GM21717 (cell line): Measurements from ENCODE around the gene HLCS.

Experiments used
- ATAC-seq: cut with Tn5 transposase; IDR thresholded peaks from one replicate; pipeline ENCODE4 v1.9.1; 2021; ENCODE audit warnings: mild to moderate bottlenecking, moderate library complexity; ENCODE audit not compliant: unreplicated experiment

Gene HLCS

DNA sequence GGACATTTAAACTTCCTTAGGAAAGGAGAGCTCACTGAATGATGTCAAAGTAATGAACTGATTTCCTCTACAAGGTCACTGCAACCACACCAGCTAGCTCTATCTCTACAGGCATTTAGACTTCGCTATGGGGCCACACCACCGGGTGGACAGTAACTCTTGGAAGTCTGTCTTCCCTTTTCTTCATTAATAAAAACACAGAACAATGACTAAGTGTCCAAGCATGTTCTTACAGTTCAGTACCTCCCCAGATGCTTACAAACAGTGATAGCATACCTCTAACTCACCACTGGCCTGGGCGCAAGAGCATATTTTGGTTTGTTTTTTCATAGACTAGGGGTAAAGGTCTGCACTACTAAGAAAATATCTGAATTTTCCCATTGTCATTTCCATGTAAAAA, 212.9 kb downstream of the HLCS start:
- ATAC-seq, result no peak

DNA sequence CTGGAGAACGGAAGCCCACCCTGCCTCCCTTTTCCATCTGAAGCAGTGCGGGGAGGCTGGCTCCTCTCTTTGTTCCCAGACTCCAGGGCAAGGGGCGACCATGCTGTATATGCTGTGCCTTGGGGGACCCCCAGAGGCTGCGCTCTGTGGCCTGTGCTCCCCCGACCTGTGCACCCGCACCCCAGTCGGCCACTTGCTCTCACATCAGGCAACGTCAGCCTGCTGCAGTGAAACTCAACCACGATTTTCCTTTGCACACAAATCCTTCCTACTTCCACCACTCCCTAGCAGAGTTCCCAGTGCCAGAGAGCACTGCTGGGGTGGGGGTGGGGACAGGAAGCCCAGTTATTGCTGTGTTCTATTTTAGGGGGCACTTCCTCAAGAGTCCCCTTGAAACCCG, 215.1 kb downstream of the HLCS start:
- ATAC-seq, result no peak

DNA sequence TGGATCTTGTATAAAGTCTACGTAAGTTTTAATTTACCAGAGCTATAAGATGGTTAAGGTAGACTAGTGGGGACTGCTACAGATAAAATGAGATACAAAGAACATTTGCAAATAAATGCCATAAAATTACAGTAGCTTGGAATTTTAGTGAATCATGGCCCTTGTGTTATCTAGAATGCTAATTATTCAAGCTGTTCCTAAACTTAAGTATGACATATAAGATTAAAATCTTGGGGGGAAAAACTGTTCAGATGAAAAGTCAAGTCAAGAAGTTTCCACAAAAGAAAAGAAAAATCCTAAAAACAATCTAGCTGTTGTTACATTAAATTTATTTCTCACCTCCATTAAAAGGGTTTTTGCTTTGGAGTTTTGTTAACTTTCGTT, 215.9 kb downstream of the HLCS start:
- no peak for ATAC-seq

DNA sequence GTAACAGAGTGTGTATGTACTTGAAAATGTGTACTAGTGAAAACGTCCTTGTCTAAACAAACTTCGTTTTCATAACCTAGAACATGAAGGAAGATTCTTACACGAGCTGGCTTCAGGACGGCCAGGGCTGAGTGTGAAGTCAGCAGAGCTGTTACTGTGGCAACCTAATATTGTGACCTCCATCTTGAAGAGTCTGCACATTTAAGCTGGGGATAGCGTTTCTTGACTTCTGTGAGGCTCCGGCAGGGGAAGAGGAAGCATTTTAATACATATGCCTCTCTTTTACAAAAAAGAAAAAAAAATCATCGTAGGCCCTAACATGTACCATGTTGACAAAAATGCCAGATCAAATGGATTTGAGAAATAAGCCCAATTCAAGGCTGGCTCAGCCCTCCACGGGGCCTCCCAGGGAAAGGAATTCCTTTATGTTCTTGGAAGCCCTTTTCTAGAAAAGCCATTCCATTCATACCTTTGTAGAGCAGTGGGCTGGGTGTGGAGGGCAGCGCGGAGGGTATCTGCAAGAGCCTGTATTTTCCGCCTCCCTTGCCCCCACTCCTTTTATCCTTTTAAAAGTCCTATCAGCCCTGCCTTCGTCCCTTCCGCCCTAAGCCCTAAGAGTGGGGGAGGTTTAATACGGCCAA, 216.4 kb downstream of the HLCS start:
- ATAC-seq, result no peak

DNA sequence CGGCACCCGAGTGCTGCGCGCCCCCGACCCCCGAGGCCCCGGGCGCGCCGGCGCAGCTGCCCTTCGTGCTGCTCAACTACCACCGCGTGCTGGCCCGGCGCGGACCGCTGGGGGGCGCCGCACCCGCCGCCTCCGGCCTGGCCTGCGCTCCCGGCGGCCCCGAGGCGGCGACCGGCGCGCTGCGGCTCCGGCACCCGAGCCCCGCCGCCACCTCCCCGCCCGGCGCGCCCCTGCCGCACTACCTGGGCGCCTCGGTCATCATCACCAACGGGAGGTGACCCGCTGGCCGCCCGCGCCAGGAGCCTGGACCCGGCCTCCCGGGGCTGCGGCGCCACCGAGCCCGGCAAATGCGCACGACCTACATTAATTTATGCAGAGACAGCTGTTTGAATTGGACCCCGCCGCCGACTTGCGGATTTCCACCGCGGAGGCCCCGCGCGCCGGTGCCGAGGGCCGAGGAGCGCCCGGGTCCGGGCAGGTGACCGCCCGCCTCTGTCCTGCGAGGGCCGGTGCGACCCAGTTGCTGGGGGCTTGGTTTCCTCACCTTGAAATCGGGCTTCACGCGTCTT, 218.6 kb downstream of the HLCS start:
- ATAC-seq, result no peak

DNA sequence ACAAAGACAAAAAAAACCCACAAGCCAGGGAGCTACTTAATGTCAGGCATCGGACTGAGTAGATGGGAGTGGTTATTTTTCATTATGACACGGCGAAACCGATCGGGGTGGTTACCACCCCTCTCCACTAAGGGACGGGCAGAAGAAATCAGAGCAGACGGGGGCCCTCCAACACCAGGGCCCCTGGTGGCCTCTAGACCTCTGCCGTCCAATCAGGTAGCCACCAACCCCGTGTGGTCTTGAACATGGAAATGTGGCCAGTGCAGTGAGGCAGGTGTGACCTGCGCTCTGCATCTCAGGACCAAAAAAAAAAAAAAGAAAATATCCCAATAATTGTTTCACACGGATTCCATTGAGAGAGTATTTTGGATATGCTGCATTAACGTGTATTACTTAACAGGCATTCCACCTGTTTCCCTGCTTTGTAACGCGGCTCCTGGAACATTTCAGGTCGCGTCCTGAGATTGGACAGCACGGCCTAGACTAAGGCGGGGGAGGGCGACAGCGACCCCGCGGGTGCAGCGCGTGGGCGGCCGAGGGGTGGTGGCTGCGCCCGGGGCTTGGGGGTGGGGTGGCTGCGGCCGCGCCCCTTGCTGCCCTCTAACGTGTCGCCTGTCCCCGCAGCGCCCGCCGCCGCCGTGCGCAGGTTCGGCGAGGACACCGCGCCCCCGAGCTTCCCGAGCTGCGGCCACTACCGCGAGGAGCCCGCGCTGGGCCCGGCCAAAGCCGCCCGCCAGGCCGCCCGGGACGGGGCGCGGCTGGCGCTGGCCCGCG, 219.2 kb downstream of the HLCS start:
- no peak for ATAC-seq

DNA sequence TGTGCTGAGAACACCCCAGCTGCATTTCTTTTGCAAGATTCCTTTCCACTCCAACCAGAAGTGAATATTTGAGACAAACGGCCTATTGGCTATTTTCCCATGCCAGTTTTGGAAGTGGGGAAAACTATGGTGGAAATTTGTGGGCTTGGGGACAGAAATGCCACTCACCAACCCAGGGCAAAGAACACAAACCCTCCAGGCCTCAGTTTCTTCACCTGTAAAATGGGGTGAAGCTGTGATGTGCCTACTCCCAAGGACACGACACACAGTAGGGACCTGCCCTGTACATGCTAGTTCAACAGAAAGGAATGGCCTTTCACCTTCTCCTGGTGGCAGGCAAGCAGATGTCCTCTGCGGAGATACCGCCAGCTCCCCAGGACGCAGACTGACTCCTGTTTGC, 221.0 kb downstream of the HLCS start:
- no peak for ATAC-seq

DNA sequence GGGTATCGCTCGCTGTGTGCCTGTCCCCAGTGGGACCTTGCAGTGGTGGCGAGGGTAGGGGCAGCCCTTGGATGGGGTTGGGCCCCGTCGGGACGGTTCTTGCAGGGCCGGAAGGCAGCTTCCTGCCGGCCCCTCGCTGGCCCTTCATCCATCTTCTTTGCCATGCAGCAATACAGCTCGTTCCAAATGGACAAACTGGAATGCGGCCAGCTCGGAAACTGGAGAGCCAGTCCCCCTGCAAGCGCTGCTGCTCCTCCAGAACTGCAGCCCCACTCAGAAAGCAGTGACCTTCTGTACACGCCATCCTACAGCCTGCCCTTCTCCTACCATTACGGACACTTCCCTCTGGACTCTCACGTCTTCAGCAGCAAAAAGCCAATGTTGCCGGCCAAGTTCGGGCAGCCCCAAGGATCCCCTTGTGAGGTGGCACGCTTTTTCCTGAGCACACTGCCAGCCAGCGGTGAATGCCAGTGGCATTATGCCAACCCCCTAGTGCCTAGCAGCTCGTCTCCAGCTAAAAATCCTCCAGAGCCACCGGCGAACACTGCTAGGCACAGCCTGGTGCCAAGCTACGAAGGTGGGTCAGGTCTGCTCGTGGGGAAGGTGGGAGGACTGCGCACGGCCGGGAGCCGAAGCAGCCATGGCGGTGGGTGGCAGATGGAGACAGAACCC, 221.8 kb downstream of the HLCS start:
- ATAC-seq, result no peak

DNA sequence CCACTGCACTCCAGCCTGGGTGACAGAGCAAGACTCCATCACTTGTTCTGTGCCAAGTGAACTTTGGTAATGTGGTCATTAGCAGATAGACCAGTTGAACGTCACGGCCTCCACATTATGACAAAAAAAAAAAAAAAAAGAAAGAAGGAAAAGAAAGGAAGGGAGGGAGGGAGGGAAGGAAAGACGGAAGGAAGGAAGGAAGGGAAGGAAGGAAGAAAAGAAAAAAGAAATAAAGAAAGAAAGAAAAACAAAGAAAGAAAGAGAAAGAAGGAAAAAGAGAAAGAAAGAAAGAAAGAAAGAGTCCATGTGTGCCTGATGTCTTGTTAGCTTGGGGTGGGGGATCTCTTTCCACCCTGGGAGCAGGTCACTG, 222.3 kb downstream of the HLCS start:
- ATAC-seq, result no peak

DNA sequence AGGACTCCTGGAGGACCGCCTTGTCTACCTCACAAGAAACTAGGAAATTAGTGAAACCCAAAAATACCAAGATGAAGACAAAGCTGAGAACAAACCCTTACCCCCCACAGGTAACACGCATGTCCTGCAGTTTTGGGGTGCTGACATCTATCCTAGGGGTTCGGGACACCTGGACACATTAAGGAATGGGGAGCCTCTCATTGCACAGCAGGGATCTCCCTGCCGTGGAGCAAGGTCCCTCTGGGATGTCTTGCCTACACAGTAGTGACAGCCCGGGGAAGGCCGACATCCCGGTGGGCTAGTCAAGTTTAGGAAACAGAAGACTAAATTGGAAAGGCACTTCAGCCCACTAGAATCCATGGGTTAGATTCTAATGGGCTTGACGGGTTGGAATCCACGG, 223.0 kb downstream of the HLCS start:
- ATAC-seq, result no peak

DNA sequence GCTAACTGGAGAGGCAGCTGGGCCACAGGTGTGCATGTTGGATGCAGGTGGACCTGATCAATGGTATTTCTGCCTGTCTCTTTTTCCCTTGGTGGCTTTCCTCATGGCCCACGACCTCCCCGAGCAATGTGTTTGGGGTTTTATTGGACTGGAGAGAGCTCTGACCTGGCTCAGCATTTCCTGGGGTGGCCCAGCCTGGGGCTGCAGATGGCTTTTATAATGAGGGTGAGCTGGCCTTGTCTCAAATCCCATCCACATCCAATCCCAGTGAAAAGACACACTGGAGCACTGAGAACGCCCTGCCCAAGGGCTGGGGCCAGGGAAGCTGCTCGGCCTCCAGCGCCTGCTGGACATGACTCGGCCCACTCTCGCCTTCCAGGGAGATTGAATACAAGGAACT, 223.5 kb downstream of the HLCS start:
- no peak for ATAC-seq

DNA sequence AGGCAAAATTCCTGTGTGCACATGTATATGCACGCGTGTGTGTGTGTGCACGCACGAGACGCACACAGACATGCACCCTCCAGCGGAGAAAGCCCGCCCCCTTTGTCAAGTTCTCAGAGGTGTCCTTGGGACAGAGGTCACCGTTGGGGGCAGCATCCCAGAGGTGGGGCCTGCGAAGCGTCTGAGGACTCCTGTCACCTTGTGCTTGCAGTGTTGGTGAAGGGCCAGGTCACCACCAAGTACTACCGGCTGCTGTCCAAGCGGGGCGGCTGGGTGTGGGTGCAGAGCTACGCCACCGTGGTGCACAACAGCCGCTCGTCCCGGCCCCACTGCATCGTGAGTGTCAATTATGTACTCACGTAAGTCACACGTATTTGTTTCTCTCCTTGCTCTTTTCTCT, 225.0 kb downstream of the HLCS start:
- no peak for ATAC-seq

DNA sequence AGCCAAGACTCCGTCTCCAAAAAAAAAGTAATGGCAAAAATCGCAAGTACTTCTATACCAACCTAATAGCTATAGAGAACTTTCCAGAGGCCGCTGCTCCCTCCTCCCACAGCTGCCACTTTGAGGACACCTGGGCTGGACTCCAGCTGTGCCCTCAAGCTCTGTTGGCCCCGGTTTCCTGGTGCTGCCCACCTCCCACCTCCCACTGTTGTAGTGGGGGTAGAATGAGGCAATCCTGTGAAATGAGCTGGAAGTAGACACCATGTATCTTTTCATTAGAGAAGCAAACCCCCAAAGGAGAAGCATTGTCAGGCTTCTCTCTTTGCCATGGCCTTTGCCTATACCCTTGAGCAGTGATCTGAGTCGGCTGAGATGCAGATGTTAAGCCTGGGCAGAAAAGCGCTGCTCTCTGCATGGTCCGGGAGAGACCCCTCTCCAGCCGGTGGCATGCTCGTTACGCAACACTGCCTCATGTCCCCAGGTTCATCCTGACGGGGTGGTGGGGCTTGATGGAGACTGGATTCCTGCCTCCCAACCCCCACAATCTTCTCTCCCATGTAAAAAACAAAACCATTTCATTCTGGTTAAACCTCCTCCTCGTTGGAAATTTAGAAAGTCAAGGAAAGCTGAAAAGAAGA, 227.9 kb downstream of the HLCS start:
- ATAC-seq, result no peak

DNA sequence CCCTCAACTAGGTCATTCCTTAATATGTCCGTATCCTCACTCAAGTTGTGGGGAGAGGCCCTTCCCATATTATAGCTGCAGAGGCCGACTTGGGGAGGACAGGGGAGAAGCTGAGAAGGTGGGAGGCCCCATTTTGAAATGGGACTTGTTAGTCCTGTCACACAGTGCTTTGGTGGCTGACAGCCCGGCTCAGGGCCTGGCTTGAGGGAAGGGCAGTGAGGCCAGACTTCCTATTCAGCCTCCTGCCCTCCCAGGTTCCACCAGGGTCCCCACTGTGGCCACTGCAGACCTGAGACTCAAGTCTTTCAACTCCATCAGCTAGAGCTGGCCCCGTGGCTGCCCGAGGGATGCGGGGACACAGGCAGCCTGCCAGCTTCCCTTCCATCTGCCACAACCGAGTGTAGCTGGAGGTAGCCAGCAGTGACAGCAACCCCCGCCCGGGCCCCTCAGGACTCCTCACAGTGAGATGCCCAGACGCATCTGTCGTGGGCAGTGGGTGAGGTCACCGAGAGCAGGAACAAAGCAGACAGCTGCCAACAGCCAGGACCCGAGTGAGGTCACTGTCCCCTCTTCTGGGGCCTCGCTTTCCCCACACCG, 230.6 kb downstream of the HLCS start:
- no peak for ATAC-seq

DNA sequence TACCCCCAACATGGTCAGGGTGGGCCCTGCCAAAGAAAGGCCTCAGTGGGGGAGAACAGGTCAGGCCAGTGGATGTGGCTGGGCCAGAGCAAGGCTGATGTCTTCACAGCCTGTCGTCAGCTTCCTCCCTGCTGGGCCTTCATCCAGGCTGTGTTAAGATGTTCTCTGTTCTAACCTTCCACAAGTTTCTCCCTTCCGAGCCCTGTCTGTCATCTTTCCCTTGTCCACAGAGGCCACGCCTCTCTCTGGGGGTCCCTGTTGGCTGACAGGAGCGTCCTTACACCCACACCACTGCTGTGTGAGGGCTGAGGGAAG, 231.3 kb downstream of the HLCS start:
- no peak for ATAC-seq

DNA sequence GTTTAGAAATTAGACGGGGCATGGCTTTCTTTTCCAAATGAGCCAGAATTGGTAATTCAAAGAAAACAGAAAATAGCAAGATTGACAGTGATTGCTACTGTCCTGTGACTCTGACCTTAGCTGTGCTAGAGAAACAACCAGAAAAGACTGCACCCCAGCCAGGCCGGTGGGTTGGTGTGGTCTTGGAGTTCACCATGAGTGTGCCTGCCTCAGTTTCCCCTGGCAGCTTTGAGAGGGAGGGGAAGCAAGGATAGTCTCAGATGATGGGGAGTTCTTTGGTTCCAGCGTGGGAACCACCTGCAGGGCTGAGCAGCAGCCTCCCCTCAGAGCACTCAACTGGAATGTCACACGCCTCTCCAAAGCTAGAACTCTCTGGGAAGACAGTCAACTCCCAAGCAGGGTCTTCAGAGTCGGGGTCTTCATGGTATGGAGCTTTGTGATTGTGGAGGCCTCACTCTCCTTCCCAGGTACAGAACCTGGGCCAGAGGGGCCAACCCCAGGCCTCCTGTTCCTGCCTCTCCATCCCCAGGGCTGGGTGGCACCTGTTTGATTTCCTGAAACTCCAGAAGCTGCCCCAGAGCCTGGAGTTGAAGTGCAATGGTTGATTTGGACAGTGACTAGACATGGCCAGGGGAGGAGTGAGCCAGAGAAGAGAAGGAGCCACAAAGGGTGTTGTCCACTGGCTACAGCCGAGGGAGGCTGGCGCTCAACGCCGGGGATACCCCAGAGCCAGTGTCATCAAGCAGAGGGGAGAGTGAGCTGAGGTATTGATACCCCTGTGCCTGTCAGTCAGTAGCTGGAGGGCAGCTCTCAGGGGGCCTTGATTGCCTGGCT, 231.9 kb downstream of the HLCS start:
- ATAC-seq, result no peak

DNA sequence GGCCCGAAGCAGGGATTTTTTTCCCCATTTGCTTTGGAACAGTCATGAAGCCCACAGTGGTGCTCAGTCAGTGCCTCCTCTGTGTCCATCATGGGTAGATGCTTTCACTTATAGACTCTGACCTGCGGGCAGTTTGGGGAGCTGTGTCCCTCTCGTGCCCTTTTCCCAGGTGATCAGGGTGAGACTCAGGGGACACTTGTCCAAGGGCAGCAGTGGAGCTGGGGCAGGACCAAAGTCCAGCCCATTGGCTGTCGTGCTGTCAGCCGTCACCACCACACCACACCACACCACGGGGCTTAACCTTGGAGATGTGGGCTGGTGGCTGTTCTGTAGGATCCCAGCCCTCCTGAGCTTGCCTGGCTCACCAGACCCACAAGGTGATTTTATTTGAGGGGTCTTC, 232.6 kb downstream of the HLCS start:
- no peak for ATAC-seq

DNA sequence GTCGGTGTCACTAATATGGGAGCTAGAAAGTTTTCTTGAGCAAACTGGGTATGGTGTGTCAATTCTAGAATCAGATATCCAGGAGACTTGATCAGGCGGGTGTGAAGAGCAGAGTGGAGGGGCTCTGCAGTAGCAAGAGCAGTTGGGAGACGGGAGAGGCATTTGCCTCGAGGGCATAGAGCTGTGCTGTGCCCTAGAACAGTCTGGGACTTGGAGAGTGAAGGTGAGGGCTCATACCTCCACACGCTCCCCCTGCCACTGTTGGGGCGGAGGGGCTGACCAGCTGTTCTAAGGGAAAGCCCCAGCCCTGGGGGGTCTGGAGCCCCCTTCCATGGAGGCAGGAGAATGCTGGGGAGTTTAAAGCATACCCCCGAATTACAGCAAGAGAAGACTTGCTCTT, 233.7 kb downstream of the HLCS start:
- ATAC-seq, result no peak

DNA sequence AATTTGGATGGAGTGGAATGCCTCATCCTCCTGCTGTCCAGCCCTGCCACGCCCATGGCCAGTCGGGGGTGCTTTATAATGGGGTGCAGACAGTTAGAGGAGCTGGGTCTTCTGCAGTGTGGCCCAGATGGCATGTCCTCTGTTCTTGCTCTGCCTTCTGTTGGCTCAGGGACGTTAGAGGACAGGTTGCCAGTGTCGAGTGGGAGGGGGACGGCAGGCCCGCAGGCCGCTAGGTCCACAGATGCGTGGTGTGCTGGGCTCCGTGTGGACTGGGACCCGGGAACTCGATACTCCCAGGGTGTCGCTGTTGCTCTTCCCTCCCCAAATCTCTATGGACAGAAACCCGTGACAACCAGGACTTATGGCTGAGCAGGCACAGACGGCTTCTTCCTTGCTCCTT, 234.3 kb downstream of the HLCS start:
- ATAC-seq, result no peak
